Mucosa of gallbladder (tissue), 1 donor: Measurements from ENCODE around the gene NEGR1. TPM values are rescaled to one million over a fixed set of nuclear protein-coding genes. Genes with fewer than 3 reads are reported as not detected.
A peak's percentile ranks its signal among the peaks of the same experiment; 100 is the strongest.

Experiments
- DNase-seq: peaks from one replicate; pipeline ENCODE4 v3.0.0-alpha.2; 2020; ENCODE audit warnings: low spot score
- total RNA-seq: library from RNA; stranded (reverse); gene quantifications from one replicate; pipeline ENCODE4 v1.2.1, GENCODE V29; 2021
- donor health status: DM: no; HTN: no; CAD: no.

Gene NEGR1
- total RNA-seq, 1 donor from 2014 or later = 26.9 TPM

DNA sequence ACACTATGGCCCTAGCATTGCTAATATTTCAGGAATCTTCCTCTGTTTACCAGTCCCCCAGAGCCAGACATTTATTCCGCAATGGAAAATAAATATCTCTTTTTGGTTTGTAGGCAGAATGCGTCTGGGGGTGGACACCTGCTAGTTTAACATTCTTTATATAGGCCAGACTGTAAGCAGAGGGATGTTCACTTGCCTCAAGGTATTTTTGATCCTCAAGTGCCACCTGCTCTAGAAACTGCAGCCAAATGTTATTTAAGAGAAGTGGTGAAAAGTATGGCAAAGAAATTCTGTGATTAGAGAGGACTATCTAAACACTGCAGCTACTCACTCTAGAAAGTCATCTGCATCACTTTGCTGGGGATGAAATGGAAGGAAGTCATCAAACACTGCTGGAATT lies 164.7 kb downstream of the NEGR1 start:
- no peak for DNase-seq

DNA sequence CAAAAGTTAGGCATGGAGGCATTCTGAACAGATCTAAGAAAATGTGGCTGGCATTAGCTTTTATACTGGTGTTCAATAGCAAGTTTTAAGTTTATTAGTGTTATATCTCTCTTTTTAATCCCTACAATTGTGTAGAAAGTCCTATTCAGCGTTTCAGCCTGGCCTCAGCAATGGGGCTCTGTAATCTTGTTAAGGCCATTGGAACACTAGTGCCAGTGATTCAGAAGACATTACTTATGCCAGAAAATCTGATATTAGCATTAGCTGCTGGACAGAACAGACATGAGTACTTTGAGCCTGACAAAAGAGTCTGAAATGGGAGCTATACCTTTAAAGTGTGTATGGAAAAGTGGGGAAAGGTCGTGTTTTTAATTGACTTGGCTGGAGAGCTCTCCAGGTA lies 167.0 kb downstream of the NEGR1 start:
- DNase-seq = no peak

DNA sequence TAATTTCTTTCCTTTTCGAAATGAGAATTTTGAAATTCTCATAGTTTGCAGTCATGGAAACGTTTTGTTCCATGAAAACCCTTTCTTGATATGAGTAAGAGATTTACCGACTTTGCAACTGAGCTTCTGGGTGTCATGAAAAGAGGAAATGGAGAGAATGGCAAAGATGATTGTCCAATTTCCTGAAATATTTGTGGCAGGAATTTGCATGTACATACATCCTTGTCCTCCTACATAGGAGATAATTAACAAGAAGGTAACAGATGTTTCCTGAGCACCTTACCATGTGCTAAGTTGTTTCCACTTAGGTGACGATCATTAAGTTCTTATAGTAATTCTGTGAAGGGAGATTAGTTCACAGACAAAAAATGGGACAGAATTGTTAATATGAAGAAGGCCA lies 170.7 kb downstream of the NEGR1 start:
- DNase-seq = no peak

DNA sequence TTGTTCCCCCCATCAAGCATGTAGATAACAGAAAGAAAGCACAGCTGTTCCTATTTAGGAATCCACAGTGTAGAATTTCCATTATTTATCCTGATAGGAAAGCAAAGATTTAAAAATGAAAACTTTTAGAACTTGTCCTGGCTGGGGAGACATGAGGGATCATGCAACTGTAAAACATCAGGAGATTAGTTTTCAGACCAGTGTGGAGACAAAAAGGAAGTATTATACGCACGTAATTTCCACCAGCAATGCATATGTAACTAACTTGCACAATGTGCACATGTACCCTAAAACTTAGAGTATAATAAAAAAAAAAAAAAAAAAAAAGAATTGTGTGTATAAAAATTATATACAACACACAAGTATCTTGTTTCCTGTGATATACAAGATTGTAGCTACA lies 172.4 kb downstream of the NEGR1 start:
- DNase-seq = no peak

DNA sequence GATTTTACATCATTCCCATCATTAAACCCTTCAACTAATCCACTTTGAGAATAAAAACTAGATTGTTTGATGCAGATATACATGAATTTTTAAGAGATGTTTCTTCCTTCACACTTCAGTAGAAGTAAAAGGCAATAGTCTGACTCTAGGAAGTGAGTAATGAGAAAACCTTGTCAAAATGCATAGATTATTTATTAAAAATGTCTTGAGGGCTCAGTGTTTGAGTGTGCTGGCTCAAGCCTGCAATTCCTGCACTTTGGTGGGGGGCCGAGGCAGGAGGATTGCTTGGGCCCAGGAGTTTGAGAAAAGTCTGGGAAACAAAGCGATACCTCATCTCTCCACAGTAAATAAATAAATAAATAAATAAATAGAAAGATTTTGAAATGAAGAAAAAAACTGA lies 177.1 kb downstream of the NEGR1 start:
- DNase-seq = no peak

DNA sequence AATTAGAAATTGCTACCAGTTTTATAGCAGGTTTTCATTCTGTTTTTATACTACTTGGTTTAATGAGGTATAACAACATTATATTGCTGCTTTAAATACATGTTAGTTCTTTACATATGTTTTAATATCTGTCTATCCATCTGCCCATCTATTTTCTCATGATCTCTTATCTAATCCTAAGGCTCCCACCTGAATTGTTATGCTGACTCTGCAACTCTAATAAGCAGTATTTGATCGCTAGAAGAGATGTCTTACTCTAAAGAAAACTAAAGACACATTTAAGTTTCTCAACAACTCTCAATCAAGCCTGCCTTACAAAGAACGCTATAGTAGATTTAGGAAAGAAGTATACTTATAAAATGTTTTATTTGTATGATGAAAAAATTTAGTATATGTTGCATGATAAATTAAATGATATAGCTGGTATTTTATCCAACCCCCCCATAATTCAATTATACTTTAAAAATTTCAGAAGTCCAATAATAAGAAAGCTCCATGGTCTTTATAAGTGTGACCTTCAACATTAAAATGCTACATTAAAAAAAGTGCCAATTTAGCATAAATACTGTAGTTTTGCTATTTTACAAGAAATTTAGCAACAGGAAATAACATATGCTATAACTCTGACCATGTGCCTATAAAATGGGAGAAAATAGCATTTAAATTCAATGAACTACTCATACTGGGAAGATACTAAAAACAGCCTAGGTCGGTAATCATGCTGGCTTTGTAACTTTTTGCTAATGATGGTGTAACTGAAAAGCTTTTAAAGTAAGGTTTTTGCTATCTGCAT lies 180.3 kb downstream of the NEGR1 start:
- DNase-seq = no peak

DNA sequence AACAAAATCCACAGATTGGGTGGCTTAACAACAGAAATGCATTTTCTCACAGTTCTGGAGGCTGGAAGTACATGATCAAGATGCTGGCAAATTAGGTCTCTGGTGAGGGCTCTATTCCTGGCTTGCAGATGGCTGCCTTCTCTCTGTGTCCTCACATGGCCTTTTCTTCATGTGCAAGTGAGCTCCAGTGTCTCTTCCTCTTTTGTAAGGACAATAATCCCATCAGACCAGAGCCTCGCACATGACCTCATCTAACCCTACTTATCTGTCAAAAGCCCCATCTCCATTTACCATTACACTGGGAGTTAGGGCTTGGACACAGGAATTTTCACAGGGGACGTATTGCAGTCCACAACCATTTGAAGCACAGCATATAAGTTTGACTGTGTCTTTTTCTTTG lies 181.6 kb downstream of the NEGR1 start:
- DNase-seq = no peak

DNA sequence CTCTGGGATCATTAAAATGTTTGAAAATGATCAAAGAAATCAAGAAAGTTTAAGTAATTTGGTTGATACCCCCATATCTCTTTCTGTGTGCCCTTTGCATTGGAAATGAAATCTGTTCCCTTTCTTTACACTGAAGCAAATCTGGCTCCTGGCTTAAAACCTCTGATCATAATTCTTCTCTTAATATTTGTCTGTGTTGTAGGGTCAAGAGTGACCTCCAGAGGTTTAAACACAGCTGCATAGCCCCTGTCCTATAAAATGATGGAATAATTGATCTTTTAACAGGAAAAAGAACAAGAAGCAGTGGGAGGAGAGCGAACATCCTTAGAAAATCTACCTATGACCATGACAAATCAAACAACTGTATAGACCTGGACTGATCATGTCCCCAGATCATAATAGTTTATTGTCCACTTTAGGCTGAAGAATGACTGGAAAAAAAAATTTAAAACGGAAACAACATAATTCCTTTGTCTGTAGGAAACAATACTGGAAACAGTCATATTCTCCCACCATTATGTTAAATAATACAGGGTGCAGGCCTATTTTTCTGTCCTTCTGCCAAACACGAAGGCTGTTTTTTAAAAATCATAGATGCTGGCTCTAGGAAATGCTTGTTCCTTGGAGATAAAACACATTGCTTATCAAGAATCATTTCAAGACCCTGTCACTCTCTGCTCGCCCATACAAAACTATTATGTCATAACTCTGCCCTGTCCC lies 184.3 kb downstream of the NEGR1 start:
- DNase-seq = no peak

DNA sequence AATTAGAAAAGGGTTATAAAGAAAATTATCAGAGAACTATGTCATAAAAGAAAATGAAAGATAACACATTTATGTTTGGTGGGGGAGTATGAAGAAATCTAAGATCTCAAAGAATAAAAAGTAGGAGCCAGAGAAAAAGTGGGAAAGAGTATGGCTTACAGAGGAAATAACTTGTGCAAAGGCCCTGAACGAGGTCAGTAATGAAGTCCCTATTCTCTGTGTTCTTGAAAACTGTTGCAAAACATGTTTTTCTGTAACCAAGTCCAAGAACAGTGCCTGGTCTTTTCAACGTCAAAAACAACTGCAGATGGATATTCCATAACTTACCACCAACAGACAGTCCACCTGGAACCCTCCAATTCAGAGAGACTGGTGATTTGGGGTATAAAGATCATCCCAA lies 188.1 kb downstream of the NEGR1 start:
- no peak for DNase-seq

DNA sequence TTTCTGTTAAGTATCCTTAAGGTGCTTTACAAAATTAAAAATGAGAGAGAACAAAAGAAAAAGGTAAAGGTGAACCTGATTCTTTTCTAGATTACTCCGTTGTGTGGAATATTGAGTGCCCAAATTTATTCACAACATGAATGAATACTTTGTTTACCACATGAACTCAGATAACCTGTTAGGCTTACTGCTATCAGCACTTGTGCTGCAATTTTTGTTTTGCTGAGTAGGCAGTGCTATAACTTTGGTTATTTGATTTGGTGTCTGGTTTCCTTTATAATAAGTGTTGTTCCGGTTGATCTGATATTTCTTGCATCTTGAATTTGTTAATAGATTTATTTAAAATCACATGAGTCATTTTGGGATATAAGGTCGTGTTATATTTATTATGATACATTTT lies 195.9 kb downstream of the NEGR1 start:
- no peak for DNase-seq

DNA sequence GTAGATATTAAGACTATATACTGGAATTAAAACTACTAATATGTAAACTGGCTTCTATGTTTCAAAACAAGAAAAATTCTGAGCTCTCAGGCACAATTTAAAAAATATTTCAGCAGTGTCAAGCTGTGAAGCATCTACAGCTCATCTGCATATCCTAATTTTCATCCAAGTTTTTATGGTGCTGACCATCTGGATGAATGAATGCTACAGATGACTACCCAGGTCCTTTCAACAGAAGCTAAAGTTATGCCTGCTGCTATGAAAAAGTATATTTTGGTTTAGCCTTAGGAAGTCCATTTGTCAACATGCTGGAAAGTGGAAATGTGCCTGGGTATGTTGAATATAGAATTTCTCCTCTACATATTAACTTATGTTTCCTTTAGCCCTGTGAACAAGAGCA lies 206.9 kb downstream of the NEGR1 start:
- no peak for DNase-seq

DNA sequence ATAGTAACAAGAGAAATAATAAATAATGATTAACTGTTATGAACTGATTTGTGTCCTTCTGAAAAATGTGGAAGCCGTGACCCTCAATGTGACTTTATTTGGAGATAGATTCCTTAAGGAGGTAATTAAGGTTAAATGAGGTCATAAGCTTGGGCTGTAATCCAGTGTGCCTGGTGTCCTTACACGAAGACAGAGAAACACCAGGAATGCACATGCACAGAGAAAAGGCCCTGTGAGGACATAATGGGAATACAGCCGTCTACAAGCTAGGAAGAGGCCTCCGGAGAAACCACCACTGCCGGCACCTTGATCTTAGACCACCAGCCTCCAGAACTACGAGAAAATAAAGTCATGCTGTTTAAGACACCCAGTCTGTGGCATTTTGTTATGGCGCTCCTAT lies 215.9 kb downstream of the NEGR1 start:
- no peak for DNase-seq

DNA sequence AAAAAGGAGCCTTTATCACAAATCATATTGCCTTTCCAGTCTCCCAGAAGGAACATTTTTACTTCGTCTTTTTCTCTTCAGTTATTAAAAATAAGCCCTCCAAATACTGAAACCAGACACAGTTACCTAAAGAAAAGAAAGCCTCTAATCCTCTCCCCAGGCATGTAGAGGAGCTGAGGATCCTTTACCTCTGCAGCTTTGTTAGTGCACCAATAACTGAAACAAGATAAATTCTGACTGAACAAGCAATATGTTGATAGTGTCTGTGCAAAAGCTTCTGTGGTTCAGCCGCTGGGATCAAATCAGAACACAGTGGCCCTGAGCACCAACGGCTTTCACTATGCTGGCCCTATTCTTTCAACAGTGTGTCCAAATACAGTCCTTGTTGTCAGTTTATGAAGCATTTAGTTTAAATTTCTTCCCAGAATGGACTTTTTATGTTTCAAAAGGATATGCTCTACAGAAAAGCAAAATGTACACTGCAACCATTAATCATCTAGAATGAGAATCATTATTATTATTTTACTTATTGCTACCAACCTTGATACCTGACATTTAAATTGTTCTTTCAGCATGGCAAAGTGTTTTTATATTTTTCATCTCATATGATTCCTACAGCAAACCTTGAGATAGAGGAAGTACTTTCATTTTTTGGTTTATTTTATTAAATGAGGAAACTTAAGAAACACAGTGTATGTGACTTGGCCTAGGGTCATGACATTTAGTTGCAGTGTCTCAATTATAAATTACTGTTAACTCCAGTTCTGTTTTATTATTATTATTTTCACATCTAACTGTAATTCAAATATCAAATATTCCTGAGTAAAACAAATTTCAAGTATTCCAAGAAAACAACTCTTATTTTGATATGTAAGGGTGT lies 217.9 kb downstream of the NEGR1 start:
- no peak for DNase-seq

DNA sequence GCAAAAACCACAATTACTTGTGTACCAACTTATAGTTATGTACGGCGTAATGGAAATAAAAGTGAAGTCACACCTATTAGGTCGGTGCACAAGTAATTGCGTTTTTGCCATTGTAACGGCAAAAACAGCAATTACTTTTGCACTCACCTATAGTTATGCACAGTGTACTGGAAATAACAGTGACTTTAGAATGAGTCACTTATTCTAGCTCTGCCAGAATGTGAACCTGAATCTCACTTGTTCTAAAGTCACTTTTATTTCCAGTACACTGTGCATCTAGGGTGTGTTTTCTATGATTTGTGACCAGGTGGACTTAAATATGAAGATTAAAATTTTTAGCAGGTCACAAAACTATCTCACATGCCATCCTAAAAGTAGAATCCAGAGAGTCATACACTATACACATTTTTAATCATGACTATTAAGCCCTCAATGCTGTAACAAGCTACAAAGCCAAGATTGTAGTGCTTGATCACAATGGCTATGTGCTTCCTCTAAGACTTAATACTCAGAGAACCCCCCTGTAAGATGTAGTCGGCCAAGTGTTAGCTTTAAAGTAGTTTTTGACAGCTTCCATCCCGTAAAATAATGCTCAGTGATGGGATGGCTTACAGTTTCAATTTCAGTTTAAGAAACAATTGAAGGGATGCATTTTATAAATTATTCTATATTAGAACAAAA lies 218.8 kb downstream of the NEGR1 start:
- no peak for DNase-seq

DNA sequence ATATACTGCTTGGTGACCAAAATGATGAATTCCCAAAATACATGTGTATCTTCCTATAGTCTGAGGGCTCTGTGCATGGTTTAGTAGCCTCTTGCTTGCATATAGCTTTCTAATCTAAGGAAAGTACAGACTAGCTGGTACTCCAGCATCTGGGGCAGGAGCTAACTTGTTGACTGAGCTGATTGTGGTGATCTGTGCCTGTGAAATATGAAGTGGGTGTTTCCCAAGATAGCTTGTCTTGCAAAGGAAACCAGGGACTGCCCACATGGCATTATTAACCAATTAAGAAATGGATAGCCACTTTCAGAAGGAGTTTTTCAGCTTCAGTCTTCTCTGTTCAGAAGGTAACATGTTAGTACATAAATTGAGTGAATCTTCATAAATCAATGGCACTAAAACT lies 219.8 kb downstream of the NEGR1 start:
- no peak for DNase-seq

DNA sequence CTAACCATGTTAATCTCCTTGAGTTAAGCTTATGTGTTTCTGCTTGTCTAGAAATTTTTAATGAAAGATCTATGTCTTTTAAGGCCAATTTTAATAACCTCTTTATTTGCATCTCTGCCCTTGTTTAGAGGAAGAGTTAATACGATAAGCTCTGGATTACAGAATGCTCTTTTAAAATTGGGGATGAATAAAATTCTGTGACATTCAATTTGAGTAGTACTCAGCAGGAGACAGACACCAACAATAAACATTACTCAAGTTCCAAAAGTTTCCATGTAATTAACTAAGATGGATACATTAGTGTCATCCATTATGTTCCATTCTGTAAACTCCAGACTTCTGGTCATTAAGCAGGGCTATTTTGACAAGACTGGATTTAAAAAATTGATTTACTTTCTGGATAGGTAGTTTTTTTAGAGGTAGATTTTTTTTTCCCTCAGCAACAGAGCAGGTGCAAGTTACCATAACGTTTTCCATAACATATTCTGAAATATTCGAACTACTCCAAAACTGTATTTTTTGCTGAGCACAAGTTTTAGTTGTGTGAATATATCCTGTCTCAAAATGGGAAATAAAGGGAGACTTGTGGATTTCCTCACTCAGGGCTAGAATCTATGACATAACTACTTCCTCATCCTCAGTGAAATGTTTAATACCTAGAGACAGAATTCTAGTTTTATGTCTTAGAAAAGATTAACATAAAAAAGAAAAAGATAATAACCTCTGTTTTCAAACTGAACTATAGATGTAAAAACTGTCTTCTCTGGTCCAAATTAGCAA lies 221.7 kb downstream of the NEGR1 start:
- no peak for DNase-seq

DNA sequence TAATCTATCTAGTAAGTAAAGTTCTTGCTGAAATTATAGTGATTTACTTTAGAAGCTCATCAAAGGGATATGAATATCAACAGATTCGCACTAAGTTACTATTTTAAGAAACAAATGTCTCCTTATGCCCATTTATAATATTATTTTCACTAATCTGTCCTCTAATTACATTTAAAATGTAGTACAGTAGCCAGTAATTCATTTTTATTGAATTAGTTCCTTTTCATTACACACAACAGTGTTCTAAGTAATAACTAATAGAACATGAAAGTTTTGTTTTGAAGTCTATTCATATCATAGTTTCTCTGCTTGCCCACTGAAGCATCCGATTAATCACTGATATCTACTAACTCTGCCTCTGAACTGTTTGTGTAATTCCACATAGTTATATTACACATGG lies 225.8 kb downstream of the NEGR1 start:
- DNase-seq = no peak

DNA sequence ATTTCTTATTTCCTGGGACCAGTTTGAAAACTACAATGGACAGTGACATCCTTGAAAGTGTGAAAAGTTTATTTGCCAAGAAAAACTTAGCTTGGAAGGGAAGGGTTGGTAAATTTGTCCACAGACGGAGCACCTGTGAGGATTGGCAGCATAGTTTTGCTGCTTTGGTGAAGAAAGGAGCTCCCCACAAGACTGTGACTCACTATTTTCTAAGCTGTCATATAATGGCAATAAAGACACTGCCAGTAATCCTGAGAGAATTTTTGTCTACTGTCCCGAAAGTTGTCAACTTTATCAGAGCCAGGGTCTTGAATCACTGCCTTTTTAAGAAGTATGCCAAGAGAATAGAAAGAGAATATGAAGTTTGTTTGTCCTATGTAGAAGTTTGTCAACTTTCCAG lies 230.8 kb downstream of the NEGR1 start:
- no peak for DNase-seq

DNA sequence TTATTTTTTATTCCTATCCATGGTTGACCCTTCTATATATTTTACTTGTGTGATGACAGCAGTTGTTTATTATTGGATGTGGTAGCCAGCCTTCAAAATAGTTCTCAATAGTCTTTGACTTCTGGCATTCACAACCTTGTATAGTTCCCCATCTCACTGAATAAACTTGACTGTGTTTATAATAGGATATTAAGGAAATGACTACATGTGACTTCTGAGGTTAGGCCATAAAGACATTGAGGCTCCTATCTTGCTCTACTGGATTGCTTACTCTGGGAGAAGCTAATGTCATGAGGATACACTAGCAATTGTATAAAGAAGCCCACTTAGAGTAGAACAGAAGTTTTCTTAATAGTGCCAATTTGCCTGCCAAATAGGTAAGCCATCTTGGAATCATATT lies 231.8 kb downstream of the NEGR1 start:
- no peak for DNase-seq

DNA sequence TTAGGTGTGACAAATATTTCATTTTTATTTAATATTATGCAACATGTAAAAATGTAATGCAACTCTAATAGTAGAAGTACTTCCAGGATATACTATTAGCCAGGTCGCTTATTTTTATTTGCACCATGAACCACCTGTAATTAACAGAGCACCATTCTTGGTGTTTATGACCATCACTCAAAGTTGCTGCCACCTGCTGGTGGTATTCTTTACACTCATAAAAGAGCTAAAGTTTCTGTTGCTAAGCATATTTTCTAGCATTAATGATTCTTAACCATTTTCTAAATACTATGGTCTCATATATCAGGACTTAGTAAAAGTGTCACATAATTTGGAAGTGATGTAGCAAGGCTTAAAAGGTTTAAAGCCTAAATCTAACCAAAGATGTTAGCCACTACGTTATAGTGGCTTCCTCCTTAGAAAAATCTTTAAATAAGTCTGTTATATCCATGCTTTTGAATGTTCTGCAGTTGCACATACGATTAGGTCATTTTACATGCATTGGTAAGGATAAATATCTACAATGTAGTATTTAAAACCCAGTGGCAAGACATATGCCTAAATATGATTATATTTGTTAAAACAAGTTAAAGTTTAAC lies 244.5 kb downstream of the NEGR1 start:
- peak; percentile 42 for DNase-seq

DNA sequence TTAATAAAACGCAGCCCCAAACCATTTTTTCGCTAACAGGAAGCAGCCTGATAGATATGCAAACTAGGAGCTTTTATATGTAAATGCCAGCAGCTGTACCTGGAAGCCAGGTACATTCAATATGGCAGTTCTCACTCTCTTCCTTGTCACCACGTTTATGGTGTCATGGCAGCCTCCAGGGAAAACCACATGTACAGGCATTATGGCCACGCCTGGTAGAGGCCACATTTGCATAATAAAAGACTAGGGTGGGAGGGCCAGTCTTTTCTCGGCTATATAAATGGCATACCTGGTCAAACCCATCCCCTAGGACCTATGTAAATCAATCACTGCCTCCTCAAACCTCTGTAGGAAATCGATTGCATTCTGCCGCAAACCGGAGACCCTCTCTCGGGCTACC lies 247.5 kb downstream of the NEGR1 start:
- DNase-seq = no peak
